ENCODE results near the gene ZNF891.
A peak's percentile ranks its signal among the peaks of the same experiment; 100 is the strongest.

The ZNF891 gene

GRCh38 chr12:133061954-133062353 is 68.1 kb downstream of the ZNF891 start:
- no peak for DNase-seq (ENCODE audit: low read depth)

GRCh38 chr12:133058203-133059113 is 71.6 kb downstream of the ZNF891 start:
- DNase-seq (ENCODE audit: low read depth), result peak; percentile 10

GRCh38 chr12:133057446-133057845 is 72.6 kb downstream of the ZNF891 start:
- peak; percentile 24 for DNase-seq (ENCODE audit: low read depth)

Measured in amniotic epithelial cell (primary cell).